Fibroblast of villous mesenchyme (primary cell): ENCODE measurements around the gene KCNJ6. TPM values are rescaled to one million over a fixed set of nuclear protein-coding genes. Genes with fewer than 3 reads are reported as not detected.

ENCODE experiments used
- DNase-seq: peaks from one replicate; pipeline ENCODE4 v3.0.0-alpha.2; 2010; ENCODE audit warnings: low read depth
- H3K4me3 ChIP-seq: 2 replicates; pipeline ENCODE4 v1.5.1; 2011; ENCODE audit warnings: low read depth, mild to moderate bottlenecking, low read length
- CTCF ChIP-seq: IDR thresholded peaks from 2 replicates; pipeline ENCODE4 v1.5.1; 2012; ENCODE audit warnings: low read depth, mild to moderate bottlenecking, low read length; ENCODE audit not compliant: insufficient read depth
- total RNA-seq: library from RNA; depleted of rRNA; stranded (reverse); fragments of >200 nt; gene quantifications from 2 replicates; pipeline ENCODE4 v1.2.3, GENCODE V29; 2012

Gene KCNJ6
- total RNA-seq, 1 donor = not detected

GRCh38 chr21:37891972-37892371 lies 24.3 kb downstream of the KCNJ6 start:
- no peak overlapping the region for H3K4me3 ChIP-seq
- TF ChIP-seq CTCF = no peak
- DNase-seq = no peak

GRCh38 chr21:37888659-37889058 lies 27.6 kb downstream of the KCNJ6 start:
- TF ChIP-seq CTCF = no peak
- no peak for DNase-seq

GRCh38 chr21:37886726-37887299 lies 29.4 kb downstream of the KCNJ6 start:
- H3K4me3 ChIP-seq = no peak overlapping the region
- no peak for TF ChIP-seq CTCF
- no peak for DNase-seq

More at GRCh38 chr21:37888659-37889058, 27.6 kb downstream of the KCNJ6 start:
- H3K4me3 ChIP-seq = no peak overlapping the region

GRCh38 chr21:37886120-37886519 lies 30.1 kb downstream of the KCNJ6 start:
- no peak for DNase-seq
- TF ChIP-seq CTCF = no peak
- no peak overlapping the region for H3K4me3 ChIP-seq

GRCh38 chr21:37878946-37879660 lies 37.2 kb downstream of the KCNJ6 start:
- no peak for TF ChIP-seq CTCF
- H3K4me3 ChIP-seq = no peak overlapping the region
- DNase-seq = peak; percentile 69

- H3K4me3 ChIP-seq = no peak overlapping the region
- no peak for TF ChIP-seq CTCF
- no peak for DNase-seq
Measured at GRCh38 chr21:37877888-37878684, 38.2 kb downstream of the KCNJ6 start.
